Measurements from ENCODE around the gene IL4R.

GRCh38 chr16:27392671-27393070 is 78.9 kb downstream of the IL4R start:
- no peak for TF ChIP-seq CTCF (IDR thresholded peaks at IDR 0.05)
- TF ChIP-seq EP300 (IDR thresholded peaks at IDR 0.05), result no peak
